HCT116 (cell line): ENCODE results near the gene INPP5F. TPM values are rescaled to one million over a fixed set of nuclear protein-coding genes. Genes with fewer than 3 reads are reported as not detected.

Source experiments
- ATAC-seq: fragments of 200-7000 bp; cut with Tn5 transposase; 2 replicates; pipeline ENCODE4 v1.9.1; 2020; ENCODE audit warnings: mild to moderate bottlenecking, moderate library complexity
- BruUV-seq: library from RNA; stranded (reverse); fragments of 400-500 nt; replicated peaks from 2 replicates; lab custom pipeline; 2021; lab: Mats Ljungman, UMichigan
- CTCF ChIA-PET: fragments of 300-600 bp; sonication (Branson Sonifier 250); formaldehyde crosslinking; loops from one replicate; lab custom pipeline; 2021; ENCODE audit warnings: antibody characterized with exemption; lab: Charles Lee
- POLR2A ChIA-PET: fragments of 300-600, 350-600 bp; sonication (Branson Sonifier 250); formaldehyde crosslinking; loops from one replicate; lab custom pipeline; 2021; ENCODE audit warnings: antibody characterized with exemption; lab: Charles Lee
- RAD21 ChIA-PET, 2 experiments: fragments of 300-600 bp; sonication (Branson Sonifier 250); formaldehyde crosslinking; loops; one replicate each; lab custom pipeline; 2023; ENCODE audit warnings: low total read pairs in 2 of 2; ENCODE audit not compliant: uncharacterized antibody in 2 of 2, unreplicated experiment in 2 of 2, low non-redundant PET in 1 of 2; lab: Charles Lee
- DNase-seq: peaks from one replicate; pipeline ENCODE4 v3.0.0-alpha.2; 2010; ENCODE audit warnings: low read depth, low spot score
- H2AFZ ChIP-seq: fragments of 200-600 bp; shearing (Covaris generic), sonication (generic); 2 replicates; pipeline ENCODE4 v1.6.1; 2017; ENCODE audit warnings: low read depth, mixed run types, mixed read lengths, antibody characterized with exemption, low read length; ENCODE audit not compliant: poor library complexity, severe bottlenecking
- H3K27ac ChIP-seq: 2 replicates; pipeline ENCODE4 v1.5.1; 2012; ENCODE audit warnings: low read depth, low read length
- H3K27me3 ChIP-seq: fragments of 200-600 bp; sonication (generic); 2 replicates; pipeline ENCODE4 v1.6.1; 2016; ENCODE audit warnings: mixed run types, low read length, mixed read lengths; ENCODE audit not compliant: insufficient read depth
- H3K36me3 ChIP-seq, 2 experiments: fragments of 200-500 bp in 1 of 2; fragments of 200-600 bp in 1 of 2; sonication (Bioruptor generic) in 1 of 2; sonication (generic) in 1 of 2; 2 replicates each; pipeline versions ENCODE4 v1.5.1 to v1.6.1; 2014 to 2016; ENCODE audit warnings: low read length in 2 of 2, inconsistent platforms in 1 of 2, mixed read lengths in 1 of 2, mixed run types in 1 of 2; ENCODE audit not compliant: insufficient read depth in 2 of 2, control insufficient read depth in 1 of 2
- H3K4me1 ChIP-seq, 2 experiments: fragments of 200-600 bp in 1 of 2; sonication (generic) in 1 of 2; 2 replicates each; pipeline versions ENCODE4 v1.5.1 to v1.6.1; 2012 to 2017; ENCODE audit warnings: low read length in 2 of 2, inconsistent platforms in 1 of 2, mild to moderate bottlenecking in 1 of 2, mixed read lengths in 1 of 2, mixed run types in 1 of 2, moderate library complexity in 1 of 2; ENCODE audit not compliant: insufficient read depth in 2 of 2, control insufficient read depth in 1 of 2
- H3K4me2 ChIP-seq: fragments of 200-600 bp; sonication (generic); 2 replicates; pipeline ENCODE4 v1.6.1; 2017; ENCODE audit warnings: mixed run types, low read length, mixed read lengths
- H3K4me3 ChIP-seq, 2 experiments: fragments of 200-600 bp in 1 of 2; sonication (generic) in 1 of 2; replicated peaks in 1 of 2; 2 replicates each; pipeline ENCODE4 v1.5.1; 2011 to 2016; ENCODE audit warnings: low read length in 2 of 2, control low read depth in 1 of 2, low read depth in 1 of 2, mild to moderate bottlenecking in 1 of 2, mixed read lengths in 1 of 2, mixed run types in 1 of 2
- H3K79me2 ChIP-seq: fragments of 200-600 bp; sonication (generic); 2 replicates; pipeline ENCODE4 v1.6.1; 2017; ENCODE audit warnings: mild to moderate bottlenecking, mixed run types, low read length, moderate library complexity, mixed read lengths; ENCODE audit not compliant: insufficient read depth
- H3K9ac ChIP-seq: fragments of 200-600 bp; sonication (generic); 2 replicates; pipeline ENCODE4 v1.6.1; 2016; ENCODE audit warnings: low read length, mixed read lengths
- H3K9me2 ChIP-seq: fragments of 200-600 bp; sonication (generic), shearing (Covaris generic); 2 replicates; pipeline ENCODE4 v1.6.1; 2017; ENCODE audit warnings: mixed run types, mild to moderate bottlenecking, moderate library complexity; ENCODE audit not compliant: insufficient read depth
- H3K9me3 ChIP-seq, 2 experiments: fragments of 200-500 bp in 1 of 2; fragments of 200-600 bp in 1 of 2; sonication (Bioruptor generic) in 1 of 2; sonication (generic) in 1 of 2; 2 replicates each; pipeline ENCODE4 v1.6.1; 2014 to 2017; ENCODE audit warnings: low read length in 2 of 2, mixed read lengths in 2 of 2, inconsistent platforms in 1 of 2, low read depth in 1 of 2, mild to moderate bottlenecking in 1 of 2, mixed run types in 1 of 2, moderate library complexity in 1 of 2; ENCODE audit not compliant: control insufficient read depth in 1 of 2, insufficient read depth in 1 of 2
- H4K20me1 ChIP-seq: fragments of 200-600 bp; sonication (generic), shearing (Covaris generic); 2 replicates; pipeline ENCODE4 v1.6.1; 2017; ENCODE audit warnings: mixed run types, mild to moderate bottlenecking, moderate library complexity; ENCODE audit not compliant: insufficient read depth
- ATF3 ChIP-seq: IDR thresholded peaks from 2 replicates; pipeline ENCODE4 v1.6.1; 2012
- CBX3 ChIP-seq: IDR thresholded peaks from 2 replicates; pipeline ENCODE4 v1.6.1; 2012; ENCODE audit warnings: low read depth
- CEBPB ChIP-seq: IDR thresholded peaks from 2 replicates; pipeline ENCODE4 v1.6.1; 2012; ENCODE audit warnings: low read depth
- ELF1 ChIP-seq: IDR thresholded peaks from 2 replicates; pipeline ENCODE4 v1.6.1; 2012; ENCODE audit warnings: low read depth, borderline replicate concordance
- EZH2 ChIP-seq: fragments of 200-600 bp; sonication (generic); IDR thresholded peaks from 2 replicates; pipeline ENCODE4 v1.6.1; 2017; ENCODE audit warnings: antibody characterized with exemption, mixed run types
- EZH2phosphoT487 ChIP-seq: fragments of 200-600 bp; IDR thresholded peaks from 2 replicates; pipeline ENCODE4 v1.6.1; 2018; ENCODE audit warnings: antibody characterized with exemption, borderline replicate concordance
- FOSL1 ChIP-seq: IDR thresholded peaks from 2 replicates; pipeline ENCODE4 v1.6.1; 2012; ENCODE audit warnings: low read depth
- JUND ChIP-seq: IDR thresholded peaks from 2 replicates; pipeline ENCODE4 v1.6.1; 2012
- POLR2AphosphoS5 ChIP-seq: IDR thresholded peaks from 2 replicates; pipeline ENCODE4 v1.6.1; 2011; ENCODE audit warnings: mild to moderate bottlenecking, low read depth, low read length, moderate library complexity
- SIN3A ChIP-seq: IDR thresholded peaks from 2 replicates; pipeline ENCODE4 v1.6.1; 2012; ENCODE audit warnings: low read depth
- SRF ChIP-seq: IDR thresholded peaks from 2 replicates; pipeline ENCODE4 v1.6.1; 2012; ENCODE audit warnings: low read depth
- ZFX ChIP-seq: fragments of 450-650 bp; IDR thresholded peaks from 2 replicates; pipeline ENCODE4 v1.6.1; 2017
- intact Hi-C: fragments of 100-400 bp; cut with micrococcal nuclease; formaldehyde crosslinking; loops from 2 replicates; pipeline ENCODE4 v1.10.0; 2022
- total RNA-seq: library from RNA; stranded (reverse); gene quantifications from one replicate; pipeline ENCODE4 v1.2.1, GENCODE V29; 2021; ENCODE audit not compliant: unreplicated experiment
- TF ChIP-seq, protein P1 (sequence below): IDR thresholded peaks from 2 replicates; pipeline ENCODE4 v1.6.1; 2011; ENCODE audit warnings: mild to moderate bottlenecking, low read length, moderate library complexity; ENCODE audit not compliant: insufficient replicate concordance; ENCODE audit errors: extremely low read depth

Gene INPP5F
- total RNA-seq, 1 experiment from 2014 or later: 21.6 TPM

- TF ChIP-seq ATF3: no peak
- no peak for TF ChIP-seq CBX3
- no peak for TF ChIP-seq CEBPB
- no peak for TF ChIP-seq JUND
- TF ChIP-seq FOSL1: no peak
- TF ChIP-seq, protein P1, sequence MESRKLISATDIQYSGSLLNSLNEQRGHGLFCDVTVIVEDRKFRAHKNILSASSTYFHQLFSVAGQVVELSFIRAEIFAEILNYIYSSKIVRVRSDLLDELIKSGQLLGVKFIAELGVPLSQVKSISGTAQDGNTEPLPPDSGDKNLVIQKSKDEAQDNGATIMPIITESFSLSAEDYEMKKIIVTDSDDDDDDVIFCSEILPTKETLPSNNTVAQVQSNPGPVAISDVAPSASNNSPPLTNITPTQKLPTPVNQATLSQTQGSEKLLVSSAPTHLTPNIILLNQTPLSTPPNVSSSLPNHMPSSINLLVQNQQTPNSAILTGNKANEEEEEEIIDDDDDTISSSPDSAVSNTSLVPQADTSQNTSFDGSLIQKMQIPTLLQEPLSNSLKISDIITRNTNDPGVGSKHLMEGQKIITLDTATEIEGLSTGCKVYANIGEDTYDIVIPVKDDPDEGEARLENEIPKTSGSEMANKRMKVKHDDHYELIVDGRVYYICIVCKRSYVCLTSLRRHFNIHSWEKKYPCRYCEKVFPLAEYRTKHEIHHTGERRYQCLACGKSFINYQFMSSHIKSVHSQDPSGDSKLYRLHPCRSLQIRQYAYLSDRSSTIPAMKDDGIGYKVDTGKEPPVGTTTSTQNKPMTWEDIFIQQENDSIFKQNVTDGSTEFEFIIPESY: no peak
- TF ChIP-seq EZH2: no peak
- TF ChIP-seq SIN3A: no peak
- TF ChIP-seq ZFX: no peak
- no peak for TF ChIP-seq EZH2phosphoT487
- TF ChIP-seq ELF1: no peak
- TF ChIP-seq POLR2AphosphoS5: no peak
- no peak for TF ChIP-seq SRF
- Histone ChIP-seq H3K27ac (no peak overlapping the region), H3K4me3 (no peak overlapping the region), H2AFZ (no peak overlapping the region), H3K27me3 (no peaks in the 10 kb centered on the region), H3K9me3 (no peaks in the 10 kb centered on the region), H3K79me2 (peaks cover 15% of the 10 kb centered on the region), H3K9ac (no peak overlapping the region), H3K9me2 (no peaks in the 10 kb centered on the region), H4K20me1 (no peaks in the 10 kb centered on the region), H3K4me1 (peaks cover 15 to 23% of the 10 kb centered on the region in 2 experiments), H3K36me3 (no peaks in the 10 kb centered on the region), H3K4me2 (no peak overlapping the region)
- ChIA-PET CTCF (no interaction called here), RAD21 (no interaction called here), POLR2A (no interaction called here)
- DNase-seq (no peak), ATAC-seq (no peak)
- intact Hi-C loops: loop anchor here (5.0 kb wide), 1 partner anchor 36 kb away; no protein-coding TSS in a partner anchor
- no TSS peak for BruUV-seq
Observed at GRCh38 chr10:119723161-119723560, 2.7 kb upstream of the INPP5F start.
